H1 (cell line): ENCODE measurements around the gene TMPRSS9. TPM values are rescaled to one million over a fixed set of nuclear protein-coding genes. Genes with fewer than 3 reads are reported as not detected.

ENCODE experiments used
- CTCF ChIA-PET: fragments of 300-600 bp; sonication (Branson Sonifier 250); formaldehyde crosslinking; loops from one replicate; lab custom pipeline; 2021; ENCODE audit not compliant: partially characterized antibody; lab: Charles Lee
- POLR2A ChIA-PET: fragments of 300-600 bp; sonication (Branson Sonifier 250); formaldehyde crosslinking; loops from one replicate; lab custom pipeline; 2021; ENCODE audit warnings: inconsistent platforms; ENCODE audit not compliant: partially characterized antibody; lab: Charles Lee
- DNase-seq, 2 experiments: peaks; one replicate each; pipeline versions ENCODE4 v3.0.0 to v3.0.0-alpha.2; 2010 to 2022; ENCODE audit warnings: low spot score in 2 of 2, low read depth in 1 of 2, mixed read lengths in 1 of 2
- FAIRE-seq: peaks from 2 replicates; lab custom pipeline; 2011; peaks lifted over from hg19 to GRCh38; lab: Jason Lieb, UNC
- H2AFZ ChIP-seq: 2 replicates; pipeline ENCODE4 v1.8.1; 2012; ENCODE audit warnings: low read length, inconsistent platforms
- H2AK5ac ChIP-seq: 2 replicates; pipeline ENCODE4 v1.6.1; 2013; ENCODE audit warnings: low read depth, low read length
- H2BK120ac ChIP-seq: replicated peaks from 2 replicates; pipeline ENCODE3; 2013; ENCODE audit warnings: low read depth, low read length, inconsistent platforms
- H2BK12ac ChIP-seq: 2 replicates; pipeline ENCODE4 v1.6.1; 2013; ENCODE audit warnings: low read depth, low read length
- H2BK15ac ChIP-seq: 2 replicates; pipeline ENCODE4 v1.6.1; 2013; ENCODE audit warnings: low read length
- H2BK20ac ChIP-seq: 2 replicates; pipeline ENCODE4 v1.6.1; 2013; ENCODE audit warnings: low read length
- H2BK5ac ChIP-seq: 2 replicates; pipeline ENCODE4 v1.6.1; 2013; ENCODE audit warnings: low read depth, low read length
- H3K14ac ChIP-seq: 2 replicates; pipeline ENCODE4 v1.6.1; 2013; ENCODE audit warnings: inconsistent platforms; ENCODE audit not compliant: insufficient read length
- H3K18ac ChIP-seq: 2 replicates; pipeline ENCODE4 v1.6.1; 2013; ENCODE audit warnings: low read length; ENCODE audit errors: extremely low read depth
- H3K23ac ChIP-seq: 2 replicates; pipeline ENCODE4 v1.6.1; 2013; ENCODE audit warnings: inconsistent platforms; ENCODE audit not compliant: insufficient read length
- H3K23me2 ChIP-seq: 2 replicates; pipeline ENCODE4 v1.6.1; 2013; ENCODE audit warnings: low read depth, low read length
- H3K27ac ChIP-seq: 2 replicates; pipeline ENCODE4 v1.6.1; 2011; ENCODE audit warnings: low read depth, low read length, inconsistent platforms
- H3K27me3 ChIP-seq, 4 experiments: replicated peaks in 1 of 4; 1 replicate in 1 of 4; 2 replicates in 3 of 4; pipeline versions ENCODE4 v1.6.1 to v1.8.1; 2011 to 2013; ENCODE audit warnings: low read length in 3 of 4, mild to moderate bottlenecking in 3 of 4, inconsistent platforms in 2 of 4, mixed read lengths in 2 of 4, moderate library complexity in 1 of 4; ENCODE audit not compliant: control insufficient read depth in 3 of 4, insufficient read depth in 3 of 4; ENCODE audit errors: extremely low read depth in 1 of 4
- H3K36me3 ChIP-seq, 4 experiments: 2 replicates each; pipeline versions ENCODE4 v1.6.1 to v1.8.1; 2011 to 2013; ENCODE audit warnings: mild to moderate bottlenecking in 4 of 4, low read length in 3 of 4, moderate library complexity in 2 of 4, control low read depth in 1 of 4, inconsistent platforms in 1 of 4; ENCODE audit not compliant: insufficient read depth in 4 of 4, control insufficient read depth in 2 of 4
- H3K4ac ChIP-seq: replicated peaks from 2 replicates; pipeline ENCODE3; 2013; ENCODE audit warnings: low read length, low read depth, mixed read lengths, inconsistent platforms; ENCODE audit not compliant: insufficient read length
- H3K4me1 ChIP-seq, 4 experiments: replicated peaks in 1 of 4; 1 replicate in 1 of 4; 2 replicates in 3 of 4; pipeline versions ENCODE4 v1.6.1 to v1.8.1; 2011 to 2013; ENCODE audit warnings: low read length in 3 of 4, inconsistent platforms in 2 of 4, mixed read lengths in 1 of 4; ENCODE audit not compliant: insufficient read depth in 4 of 4, control insufficient read depth in 3 of 4
- H3K4me2 ChIP-seq, 2 experiments: 2 replicates each; pipeline versions ENCODE4 v1.6.1 to v1.8.1; 2011 to 2013; ENCODE audit warnings: low read depth in 2 of 2, low read length in 2 of 2, control low read depth in 1 of 2, inconsistent platforms in 1 of 2, mild to moderate bottlenecking in 1 of 2; ENCODE audit not compliant: insufficient read depth in 1 of 2
- H3K4me3 ChIP-seq, 4 experiments: fragments of 200-600, 300-600 bp in 1 of 4; sonication (generic), shearing (Covaris generic), sonication (Bioruptor Twin) in 1 of 4; 2 replicates each; pipeline versions ENCODE4 v1.5.1 to v1.8.1; 2011 to 2016; ENCODE audit warnings: low read length in 4 of 4, low read depth in 3 of 4, control low read depth in 2 of 4, inconsistent platforms in 2 of 4, mild to moderate bottlenecking in 2 of 4, mixed read lengths in 1 of 4, moderate library complexity in 1 of 4; ENCODE audit not compliant: insufficient read depth in 2 of 4; ENCODE audit errors: extremely low read depth in 1 of 4
- H3K56ac ChIP-seq: replicated peaks from 2 replicates; pipeline ENCODE3; 2013; ENCODE audit warnings: low read depth, mild to moderate bottlenecking, mixed read lengths, low read length, inconsistent platforms; ENCODE audit not compliant: insufficient read length
- H3K79me1 ChIP-seq: 2 replicates; pipeline ENCODE4 v1.6.1; 2013; ENCODE audit warnings: low read depth, low read length, control low read depth
- H3K79me2 ChIP-seq, 2 experiments: 2 replicates each; pipeline versions ENCODE4 v1.6.1 to v1.8.1; 2012 to 2013; ENCODE audit warnings: low read length in 2 of 2, mild to moderate bottlenecking in 2 of 2, inconsistent platforms in 1 of 2; ENCODE audit not compliant: insufficient read depth in 2 of 2, control insufficient read depth in 1 of 2
- H3K9ac ChIP-seq, 4 experiments: replicated peaks in 1 of 4; 1 replicate in 1 of 4; 2 replicates in 3 of 4; pipeline versions ENCODE4 v1.6.1 to v1.8.1; 2011 to 2013; ENCODE audit warnings: low read depth in 3 of 4, low read length in 3 of 4, control low read depth in 2 of 4, mild to moderate bottlenecking in 2 of 4, moderate library complexity in 2 of 4, inconsistent platforms in 1 of 4; ENCODE audit errors: extremely low read depth in 1 of 4
- H3K9me3 ChIP-seq, 2 experiments: 2 replicates each; pipeline versions ENCODE4 v1.6.1 to v1.8.1; 2012 to 2013; ENCODE audit warnings: mild to moderate bottlenecking in 2 of 2, moderate library complexity in 2 of 2, control low read depth in 1 of 2, inconsistent platforms in 1 of 2, low read depth in 1 of 2, low read length in 1 of 2, mixed read lengths in 1 of 2; ENCODE audit not compliant: insufficient read depth in 2 of 2
- H4K20me1 ChIP-seq, 2 experiments: replicated peaks in 1 of 2; 2 replicates each; pipeline versions ENCODE3 to v1.8.1; 2011 to 2013; ENCODE audit warnings: inconsistent platforms in 2 of 2, low read length in 2 of 2, mild to moderate bottlenecking in 1 of 2; ENCODE audit not compliant: insufficient read depth in 2 of 2, control insufficient read depth in 1 of 2
- H4K5ac ChIP-seq: 2 replicates; pipeline ENCODE4 v1.6.1; 2013; ENCODE audit warnings: low read length, low read depth, mixed read lengths, inconsistent platforms; ENCODE audit not compliant: insufficient read length
- H4K8ac ChIP-seq: 2 replicates; pipeline ENCODE4 v1.8.0; 2013; ENCODE audit warnings: mild to moderate bottlenecking, moderate library complexity, low read length, inconsistent platforms; ENCODE audit not compliant: insufficient read depth; ENCODE audit errors: extremely low read depth
- H4K91ac ChIP-seq: replicated peaks from 2 replicates; pipeline ENCODE3; 2013; ENCODE audit warnings: low read length, mixed read lengths, inconsistent platforms; ENCODE audit not compliant: insufficient read length
- ATF2 ChIP-seq: IDR thresholded peaks from 2 replicates; pipeline ENCODE4 v1.6.1; 2012; ENCODE audit warnings: low read length, inconsistent platforms
- CBX5 ChIP-seq: fragments of 300-800, 300-1000 bp; sonication (generic); IDR thresholded peaks from 2 replicates; pipeline ENCODE4 v1.7.1; 2016; ENCODE audit warnings: antibody characterized with exemption, low read length, low read depth
- CREB1 ChIP-seq: IDR thresholded peaks from 2 replicates; pipeline ENCODE4 v1.6.1; 2012; ENCODE audit warnings: inconsistent platforms
- HDAC2 ChIP-seq, 2 experiments: fragments of 300-600 bp in 1 of 2; sonication (generic) in 1 of 2; IDR thresholded peaks; 2 replicates each; pipeline ENCODE4 v1.6.1; 2011 to 2012; ENCODE audit warnings: low read depth in 2 of 2, low read length in 2 of 2, mild to moderate bottlenecking in 2 of 2, moderate library complexity in 2 of 2, borderline replicate concordance in 1 of 2, inconsistent platforms in 1 of 2
- SAP30 ChIP-seq: fragments of 300-600 bp; sonication (generic); IDR thresholded peaks from 2 replicates; pipeline ENCODE4 v1.7.1; 2012; ENCODE audit warnings: low read length, moderate library complexity, mild to moderate bottlenecking, inconsistent platforms; ENCODE audit not compliant: insufficient read depth, insufficient replicate concordance
- SP1 ChIP-seq: IDR thresholded peaks from 2 replicates; pipeline ENCODE4 v1.6.1; 2011; ENCODE audit warnings: low read depth, low read length
- TAF1 ChIP-seq: IDR thresholded peaks from 2 replicates; pipeline ENCODE4 v1.6.1; 2011; ENCODE audit warnings: mild to moderate bottlenecking, low read depth, low read length
- TAF7 ChIP-seq: optimal IDR thresholded peaks from 2 replicates; pipeline ENCODE3; 2011; ENCODE audit warnings: low read depth, mild to moderate bottlenecking, inconsistent platforms, low read length, moderate library complexity, borderline replicate concordance
- TBP ChIP-seq: IDR thresholded peaks from 2 replicates; pipeline ENCODE4 v1.6.1; 2011; ENCODE audit warnings: low read depth, low read length, improper control_type of control experiment
- WGBS, 2 experiments: shearing (Covaris generic) in 1 of 2; methylation state at CpG; one replicate each; pipeline versions ENCODE4 v1.1.6 to v1.1.7; 2013 to 2015; ENCODE audit warnings: low lambda C conversion rate in 2 of 2, mixed read lengths in 2 of 2, inconsistent platforms in 1 of 2, low coverage in 1 of 2, missing lambda C conversion rate in 1 of 2; ENCODE audit not compliant: insufficient replicate concordance in 2 of 2, insufficient coverage in 1 of 2, insufficient read length in 1 of 2; ENCODE audit errors: extremely low coverage in 1 of 2, missing lambda C conversion rate in 1 of 2; 5-methylcytosine and 5-hydroxymethylcytosine counted together
- polyA plus RNA-seq, 7 experiments: library from polyadenylated mRNA; depleted of rRNA in 3 of 7; stranded (reverse) in 5 of 7; unstranded in 2 of 7; fragments of >200 nt in 5 of 7; fragments of 200-250 nt in 2 of 7; gene quantifications; 1 replicate in 5 of 7; 2 replicates in 1 of 7; 4 replicates in 1 of 7; pipeline versions ENCODE4 v1.2.1 to v1.2.3, GENCODE V29; 2011 to 2013; ENCODE audit warnings: missing spikeins in 2 of 7, mixed read lengths in 2 of 7
- total RNA-seq: library from RNA; stranded (reverse); fragmentation: NEBNext Ultra II Directional; extraction: Animal tissue kit (Norgen Biotek cat#: 25700); gene quantifications from 2 replicates; pipeline ENCODE4 v1.2.1, GENCODE V29; 2021

The TMPRSS9 gene
- total and polyA plus RNA-seq, 2 of the 8 experiments (the other 6 are each of a cell fraction or from before 2014, with no cell fraction given), result 0.15 to 0.19 TPM

DNA sequence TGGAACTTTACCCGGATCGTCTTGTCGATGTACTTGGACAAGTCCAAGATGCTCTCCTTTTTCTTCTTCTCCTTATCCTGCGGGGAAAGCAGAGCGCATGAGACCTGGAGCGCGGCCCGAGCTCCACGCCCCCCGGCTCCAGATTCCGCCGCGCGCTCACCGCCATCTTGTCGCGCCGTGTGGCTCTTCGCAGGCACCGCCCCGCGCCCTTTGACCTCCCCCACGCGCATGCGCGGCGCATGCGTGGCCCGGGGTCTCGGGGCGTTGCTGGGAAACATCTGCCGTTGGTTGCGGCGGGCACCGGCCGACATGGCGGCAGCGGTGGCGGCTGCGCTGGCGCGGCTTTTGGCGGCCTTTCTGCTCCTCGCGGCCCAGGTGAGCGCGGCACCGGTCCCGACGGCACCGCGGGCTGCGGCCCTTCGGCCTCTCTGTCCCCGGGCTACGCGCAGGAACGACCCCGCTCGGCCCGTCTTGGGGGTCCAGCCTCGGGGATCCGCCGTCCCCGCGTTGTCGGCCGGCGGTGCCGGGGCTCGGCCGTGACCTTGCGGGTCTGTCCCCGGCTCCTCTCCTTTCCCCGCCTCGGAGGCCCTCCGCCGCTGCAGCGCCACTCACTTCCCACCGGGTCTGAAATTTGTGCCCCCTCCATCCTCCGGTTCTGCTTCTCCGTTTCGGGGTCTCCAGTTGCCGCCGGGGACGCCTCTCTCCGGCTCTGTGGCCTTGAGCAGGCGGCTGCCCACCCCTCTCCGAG lies 31.5 kb upstream of the TMPRSS9 start, which contains the start of the genes LSM7 and SPPL2B:
Gene LSM7, minus strand, starts transcription at position 186 of the 748 bp plus-strand sequence. Its CDS starts 20 bp downstream, at position 166.
Gene SPPL2B, plus strand, starts transcription at position 284 of the 748 bp plus-strand sequence. Its CDS starts 26 bp downstream, at position 310.
- H3K4me3 ChIP-seq, result peak within 1 kb of the TSS; percentile 85 to 98 (median 91)
- H3K18ac ChIP-seq, result peak within 1 kb of the TSS; percentile 96
- peak within 1 kb of the TSS; percentile 86 to 95 for H3K4me2 ChIP-seq
- no peaks in the 10 kb centered on the region for H3K9me3 ChIP-seq
- H2AK5ac ChIP-seq, result peak within 1 kb of the TSS; percentile 65; the same call in 1 of the 2 replicates
- 2% methylated on average over 74 of the region's 89 CpGs; no CpG with 5 or more reads in 1 of the 2 experiments for WGBS, 2 experiments
- H4K5ac ChIP-seq, result peak within 1 kb of the TSS; percentile 89
- no peak within 1 kb of the TSS for H3K4ac ChIP-seq
- H2BK120ac ChIP-seq, result no peak within 1 kb of the TSS
- no peak within 1 kb of the TSS for H2BK20ac ChIP-seq
- H3K79me1 ChIP-seq, result peaks cover 20% of the 10 kb centered on the region
- peak within 1 kb of the TSS; percentile 73 for H3K56ac ChIP-seq
- no peaks in the 10 kb centered on the region for H3K27me3 ChIP-seq
- H2BK12ac ChIP-seq, result no peak within 1 kb of the TSS; the same call in 1 of the 2 replicates
- peak within 1 kb of the TSS; percentile 72 to 93 (median 80) for H3K9ac ChIP-seq
- peaks cover 0 to 33% (median 15%) of the 10 kb centered on the region in 4 experiments; a peak in 6 of 7 replicates for H3K4me1 ChIP-seq
- H4K91ac ChIP-seq, result peak within 1 kb of the TSS; percentile 88
- POLR2A ChIA-PET, result interaction anchor here (0.8 to 3.0 kb wide), 14 partner anchors 9 to 99 kb away, joined by 3 to 11 read pairs (median 4); partner anchors contain the start of gene AMH
- 0 out of 2 replicates have a peak within 1 kb of the TSS, but pooled peaks have one; percentile 7 for H2AFZ ChIP-seq
- CTCF ChIA-PET, result interaction anchor here (0.6 to 4.2 kb wide), 6 partner anchors 9 to 334 kb away, joined by 3 to 25 read pairs (median 4); no protein-coding TSS in a partner anchor
- H4K8ac ChIP-seq, result peak within 1 kb of the TSS; percentile 88
- no peak within 1 kb of the TSS for H3K14ac ChIP-seq
- FAIRE-seq (no peak), DNase-seq (peak in 1 of 2 experiments; percentile 90)
- peaks cover 1 to 16% of the 10 kb centered on the region in 2 experiments for H4K20me1 ChIP-seq
- no peak within 1 kb of the TSS for H2BK15ac ChIP-seq
- H3K23me2 ChIP-seq, result peaks cover 11% of the 10 kb centered on the region; the same call in 1 of the 2 replicates
- H3K23ac ChIP-seq, result no peak within 1 kb of the TSS
- peaks cover 5 to 55% of the 10 kb centered on the region in 2 experiments; a peak in 3 of 4 replicates for H3K79me2 ChIP-seq
- peak within 1 kb of the TSS; percentile 55 for H3K27ac ChIP-seq
- peak within 1 kb of the TSS; percentile 83 for H2BK5ac ChIP-seq
- peaks cover 0 to 10% (median 6%) of the 10 kb centered on the region in 4 experiments; a peak in 6 of 8 replicates for H3K36me3 ChIP-seq
- TF ChIP-seq CREB1, result no peak; the same call in 1 of the 2 replicates
- TF ChIP-seq TAF1, result peak; percentile 81
- no peak for TF ChIP-seq SAP30
- TF ChIP-seq HDAC2 (IDR thresholded peaks at IDR 0.05; ENCODE audit: borderline replicate concordance in 1 of 2, low read depth in 2 of 2, low read length in 2 of 2), result 0 out of 4 replicates have a peak, but pooled peaks of 1 of the 2 experiments have one; percentile 29
- no peak for TF ChIP-seq SP1
- TF ChIP-seq TBP, result peak; percentile 67; the same call in 1 of the 2 replicates
- TF ChIP-seq TAF7, result no peak
- TF ChIP-seq CBX5, result no peak
- TF ChIP-seq ATF2, result no peak
